ENCODE results near the gene XRCC4.

GRCh38 chr5:83251849-83252248 is 174.5 kb downstream of the XRCC4 start:
- TF ChIP-seq GATA3 (IDR thresholded peaks at IDR 0.05; ENCODE audit: low read depth, low read length) (no peak), GATA2 (IDR thresholded peaks at IDR 0.05; ENCODE audit: low read depth, low read length) (no peak)
